Tibial nerve (tissue), 4 donors: Measurements from ENCODE around the gene ZBTB17.
"Not testable (repeated sequence)": the region's sequence is repeated elsewhere in the genome, so short reads cannot be mapped to it uniquely, and the experiment has no call there.

Experiments used
- EP300 ChIP-seq, 2 donors: sonication (generic); formaldehyde crosslinking; IDR thresholded peaks; one replicate each; pipeline ENCODE4 v1.6.1; 2017; ENCODE audit warnings: antibody characterized with exemption in 2 of 2, mild to moderate bottlenecking in 1 of 2
- TF ChIP-seq, protein P1 (sequence below), 5 experiments: fragments of 200-600 bp in 3 of 5; fragments of 450-650 bp in 2 of 5; sonication (generic) in 3 of 5; IDR thresholded peaks; one replicate each; pipeline ENCODE4 v1.5.1; 2016 to 2019; ENCODE audit warnings: antibody characterized with exemption in 5 of 5, mild to moderate bottlenecking in 3 of 5, moderate library complexity in 2 of 5

DNA sequence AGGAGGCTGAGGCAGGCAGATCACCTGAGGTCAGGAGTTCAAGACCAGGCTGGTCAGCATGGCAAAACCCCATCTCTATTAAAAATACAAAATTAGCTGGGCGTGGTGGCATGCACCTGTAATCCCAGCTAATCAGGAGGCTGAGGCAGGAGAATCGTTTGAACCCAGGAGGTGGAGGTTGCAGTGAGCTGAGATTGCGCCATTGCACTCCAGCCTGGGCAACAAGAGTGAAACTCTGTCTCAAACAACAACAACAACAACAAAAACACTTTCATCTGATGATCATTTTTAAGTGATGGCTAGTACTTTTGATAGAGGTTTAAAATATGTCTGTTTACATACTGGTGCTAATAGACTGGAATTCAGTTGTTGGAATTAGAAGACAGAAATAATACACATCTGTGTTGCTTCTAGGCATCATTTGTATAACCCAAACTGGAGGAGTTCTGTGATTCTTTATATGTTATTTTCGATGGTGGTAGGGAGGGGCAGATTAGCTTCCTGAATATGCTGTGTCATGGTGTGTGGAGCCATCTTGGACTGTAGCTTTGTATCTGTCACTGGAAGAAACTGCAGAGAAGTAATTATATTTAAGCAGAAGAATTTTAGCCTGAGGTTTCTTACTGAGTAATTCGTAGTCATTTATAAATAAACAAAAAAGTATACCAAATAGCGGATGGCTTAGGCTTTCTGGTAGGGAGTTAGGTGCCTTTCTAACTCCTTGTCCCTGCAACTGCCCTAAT, 82.9 kb downstream of the ZBTB17 start:
- TF ChIP-seq, protein P1, sequence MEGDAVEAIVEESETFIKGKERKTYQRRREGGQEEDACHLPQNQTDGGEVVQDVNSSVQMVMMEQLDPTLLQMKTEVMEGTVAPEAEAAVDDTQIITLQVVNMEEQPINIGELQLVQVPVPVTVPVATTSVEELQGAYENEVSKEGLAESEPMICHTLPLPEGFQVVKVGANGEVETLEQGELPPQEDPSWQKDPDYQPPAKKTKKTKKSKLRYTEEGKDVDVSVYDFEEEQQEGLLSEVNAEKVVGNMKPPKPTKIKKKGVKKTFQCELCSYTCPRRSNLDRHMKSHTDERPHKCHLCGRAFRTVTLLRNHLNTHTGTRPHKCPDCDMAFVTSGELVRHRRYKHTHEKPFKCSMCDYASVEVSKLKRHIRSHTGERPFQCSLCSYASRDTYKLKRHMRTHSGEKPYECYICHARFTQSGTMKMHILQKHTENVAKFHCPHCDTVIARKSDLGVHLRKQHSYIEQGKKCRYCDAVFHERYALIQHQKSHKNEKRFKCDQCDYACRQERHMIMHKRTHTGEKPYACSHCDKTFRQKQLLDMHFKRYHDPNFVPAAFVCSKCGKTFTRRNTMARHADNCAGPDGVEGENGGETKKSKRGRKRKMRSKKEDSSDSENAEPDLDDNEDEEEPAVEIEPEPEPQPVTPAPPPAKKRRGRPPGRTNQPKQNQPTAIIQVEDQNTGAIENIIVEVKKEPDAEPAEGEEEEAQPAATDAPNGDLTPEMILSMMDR (IDR thresholded peaks at IDR 0.05): not testable (repeated sequence)
- TF ChIP-seq EP300 (IDR thresholded peaks at IDR 0.05): not testable (repeated sequence)
